Measurements from ENCODE around the gene PROSER3. TPM values are rescaled to one million over a fixed set of nuclear protein-coding genes. Genes with fewer than 3 reads are reported as not detected.

Gene PROSER3
- total and polyA plus RNA-seq, 2 donors (not counting 3 experiments of a cell fraction or from before 2014, with no cell fraction given), result 18.3 to 28.3 TPM

- H3K4me1 ChIP-seq (ENCODE audit: control insufficient read depth, extremely low read depth, insufficient read depth, low read length), result peaks cover 11% of the 10 kb centered on the region
- DNase-seq (ENCODE audit: low read depth, low spot score) (no peak), FAIRE-seq (no peak)
- no peak overlapping the region for H3K4me2 ChIP-seq (ENCODE audit: insufficient read depth, low read length)
- CTCF ChIA-PET, result interaction anchor here (1.6 to 2.2 kb wide), 2 partner anchors 15 to 19 kb away, joined by 4 to 11 read pairs; no protein-coding TSS in a partner anchor
- dilution Hi-C loops (cut with MboI; ENCODE audit: extremely low pct_ligation_motif_present, low sequenced_read_pairs) (no loop called here), intact Hi-C loops (cut with micrococcal nuclease) (no loop called here)
- BruUV-seq (replicated peaks), result no TSS peak
- no peak overlapping the region for H2AFZ ChIP-seq (ENCODE audit: low read depth, low read length)
- no peak overlapping the region for H3K27ac ChIP-seq (ENCODE audit: insufficient read depth, low read depth, low read length)
- H3K9ac ChIP-seq (replicated peaks; ENCODE audit: extremely low read depth, insufficient read depth, low read length), result no peak overlapping the region
- no peak for TF ChIP-seq FOS (IDR thresholded peaks at IDR 0.05; ENCODE audit: borderline replicate concordance, insufficient read depth, low read length)
- TF ChIP-seq CTCF (IDR thresholded peaks at IDR 0.05; ENCODE audit: extremely low read depth in 1 of 2, insufficient read depth in 1 of 2, low read depth in 1 of 2, low read length in 2 of 2), result no peak
- POLR2A ChIA-PET, result no interaction called here
- no peaks in the 10 kb centered on the region for H3K36me3 ChIP-seq (ENCODE audit: control insufficient read depth in 2 of 2, extremely low read depth in 1 of 2, insufficient read depth in 2 of 2, low read length in 2 of 2)
- peaks cover 4% of the 10 kb centered on the region for H3K79me2 ChIP-seq (ENCODE audit: control insufficient read depth, insufficient read depth, low read length)
- no peaks in the 10 kb centered on the region for H3K9me1 ChIP-seq (replicated peaks; ENCODE audit: control insufficient read depth, extremely low read depth, insufficient read depth, low read length)
- no peak overlapping the region for H3K4me3 ChIP-seq (replicated peaks in 1 of 3; ENCODE audit: insufficient read depth in 1 of 3, low read depth in 1 of 3, low read length in 3 of 3)
- no peaks in the 10 kb centered on the region for H4K20me1 ChIP-seq (replicated peaks; ENCODE audit: control insufficient read depth, extremely low read depth, insufficient read depth, low read length)
- no peaks in the 10 kb centered on the region for H3K27me3 ChIP-seq (ENCODE audit: control insufficient read depth in 2 of 2, insufficient read depth in 2 of 2, low read length in 2 of 2)
- no peaks in the 10 kb centered on the region for H3K9me3 ChIP-seq (replicated peaks; ENCODE audit: control insufficient read depth, insufficient read depth, low read length)
These were observed 44.5 kb upstream of the PROSER3 start for GRCh38 chr19:35713506-35713850.

- no peak overlapping the region for H3K4me2 ChIP-seq (ENCODE audit: insufficient read depth, low read length)
- dilution Hi-C loops (cut with MboI; ENCODE audit: extremely low pct_ligation_motif_present, low sequenced_read_pairs) (no loop called here), intact Hi-C loops (cut with micrococcal nuclease) (no loop called here)
- H3K79me2 ChIP-seq (ENCODE audit: control insufficient read depth, insufficient read depth, low read length), result peaks cover 9% of the 10 kb centered on the region
- no TSS peak for BruUV-seq (replicated peaks)
- DNase-seq (ENCODE audit: low read depth, low spot score), result no peak
- ChIA-PET CTCF (interaction anchor here (1.6 to 2.2 kb wide), 2 partner anchors 16 to 19 kb away, joined by 4 to 11 read pairs; no protein-coding TSS in a partner anchor), POLR2A (no interaction called here)
- FAIRE-seq, result no peak
- H3K36me3 ChIP-seq (ENCODE audit: control insufficient read depth in 2 of 2, extremely low read depth in 1 of 2, insufficient read depth in 2 of 2, low read length in 2 of 2), result no peaks in the 10 kb centered on the region
- H3K9me3 ChIP-seq (replicated peaks; ENCODE audit: control insufficient read depth, insufficient read depth, low read length), result no peaks in the 10 kb centered on the region
- H4K20me1 ChIP-seq (replicated peaks; ENCODE audit: control insufficient read depth, extremely low read depth, insufficient read depth, low read length), result no peaks in the 10 kb centered on the region
- H3K9ac ChIP-seq (replicated peaks; ENCODE audit: extremely low read depth, insufficient read depth, low read length), result no peak overlapping the region
- no peak overlapping the region for H3K27ac ChIP-seq (ENCODE audit: insufficient read depth, low read depth, low read length)
- H3K4me1 ChIP-seq (ENCODE audit: control insufficient read depth, extremely low read depth, insufficient read depth, low read length), result peaks cover 13% of the 10 kb centered on the region
- H3K27me3 ChIP-seq (ENCODE audit: control insufficient read depth in 2 of 2, insufficient read depth in 2 of 2, low read length in 2 of 2), result no peaks in the 10 kb centered on the region
- no peak for TF ChIP-seq POLR2AphosphoS5 (IDR thresholded peaks at IDR 0.05; ENCODE audit: insufficient read depth, low read depth, low read length)
- TF ChIP-seq MYC (IDR thresholded peaks at IDR 0.05; ENCODE audit: low read depth, low read length), result no peak
- TF ChIP-seq, protein P1, sequence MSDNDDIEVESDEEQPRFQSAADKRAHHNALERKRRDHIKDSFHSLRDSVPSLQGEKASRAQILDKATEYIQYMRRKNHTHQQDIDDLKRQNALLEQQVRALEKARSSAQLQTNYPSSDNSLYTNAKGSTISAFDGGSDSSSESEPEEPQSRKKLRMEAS (IDR thresholded peaks at IDR 0.05; ENCODE audit: insufficient read depth, insufficient read length), result no peak
- no peak for TF ChIP-seq FOS (IDR thresholded peaks at IDR 0.05; ENCODE audit: borderline replicate concordance, insufficient read depth, low read length)
- no peak for TF ChIP-seq EZH2 (IDR thresholded peaks at IDR 0.05; ENCODE audit: borderline replicate concordance, low read depth, low read length, severe bottlenecking)
- TF ChIP-seq JUN (IDR thresholded peaks at IDR 0.05; ENCODE audit: borderline replicate concordance, insufficient read depth, insufficient read length, low read depth), result no peak
- TF ChIP-seq POLR2A (IDR thresholded peaks at IDR 0.05; ENCODE audit: low read depth, low read length), result no peak
- no peaks in the 10 kb centered on the region for H3K9me1 ChIP-seq (replicated peaks; ENCODE audit: control insufficient read depth, extremely low read depth, insufficient read depth, low read length)
- no peak overlapping the region for H2AFZ ChIP-seq (ENCODE audit: low read depth, low read length)
- H3K4me3 ChIP-seq (replicated peaks in 1 of 3; ENCODE audit: insufficient read depth in 1 of 3, low read depth in 1 of 3, low read length in 3 of 3), result no peak overlapping the region
These were observed 44.0 kb upstream of the PROSER3 start for GRCh38 chr19:35713904-35714495.
